HUES64 (cell line): ENCODE data around the gene BSND.

ENCODE experiments used
- H3K27ac ChIP-seq: 2 replicates; pipeline ENCODE4 v1.7.0; 2013; ENCODE audit warnings: low read depth, low read length, inconsistent platforms
- H3K27me3 ChIP-seq: 2 replicates; pipeline ENCODE4 v1.6.1; 2013; ENCODE audit warnings: mild to moderate bottlenecking, low read length; ENCODE audit not compliant: insufficient read depth
- H3K36me3 ChIP-seq: 2 replicates; pipeline ENCODE4 v1.6.1; 2013; ENCODE audit warnings: mild to moderate bottlenecking, low read length; ENCODE audit not compliant: insufficient read depth
- H3K4me1 ChIP-seq: 2 replicates; pipeline ENCODE4 v1.6.1; 2013; ENCODE audit warnings: mild to moderate bottlenecking, low read length, moderate library complexity; ENCODE audit not compliant: insufficient read depth
- H3K4me3 ChIP-seq: 2 replicates; pipeline ENCODE4 v1.5.1; 2013; ENCODE audit warnings: mild to moderate bottlenecking, low read length, moderate library complexity
- H3K9ac ChIP-seq: 2 replicates; pipeline ENCODE4 v1.6.1; 2013; ENCODE audit warnings: mild to moderate bottlenecking, low read depth, low read length
- H3K9me3 ChIP-seq: 2 replicates; pipeline ENCODE4 v1.6.1; 2013; ENCODE audit warnings: low read depth, low read length; ENCODE audit not compliant: insufficient read depth
- WGBS: fragments of 150-250, 120-280 bp; methylation state at CpG from one replicate; pipeline ENCODE4 v1.1.7; 2013; ENCODE audit warnings: missing lambda C conversion rate; 5-methylcytosine and 5-hydroxymethylcytosine counted together

The BSND gene

DNA sequence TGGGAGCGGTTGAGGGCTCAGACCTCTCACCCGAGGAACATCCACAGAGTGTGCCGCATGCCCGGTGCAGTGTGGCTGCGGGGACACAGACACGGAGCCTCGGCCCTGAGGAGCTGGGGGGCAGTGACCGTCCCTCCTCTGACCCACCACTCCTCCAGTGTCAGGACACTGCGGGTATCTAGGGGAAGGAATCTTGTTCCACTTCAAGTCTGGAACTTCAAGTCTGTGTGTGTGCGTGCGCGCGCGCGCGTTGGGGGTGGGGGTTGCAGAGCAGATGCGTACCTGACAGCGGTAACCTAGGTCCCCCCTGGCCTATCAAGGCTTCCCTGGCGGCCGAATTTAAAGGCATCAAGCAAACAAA lies 57.9 kb downstream of the BSND start:
- 95% methylated on average over 20 of the region's 20 CpGs for WGBS
- H3K27me3 ChIP-seq = no peaks in the 10 kb centered on the region
- no peak overlapping the region for H3K9ac ChIP-seq
- peaks cover 5% of the 10 kb centered on the region for H3K36me3 ChIP-seq
- H3K27ac ChIP-seq = no peak overlapping the region
- H3K4me3 ChIP-seq = no peak overlapping the region
- no peaks in the 10 kb centered on the region for H3K9me3 ChIP-seq
- no peaks in the 10 kb centered on the region for H3K4me1 ChIP-seq

DNA sequence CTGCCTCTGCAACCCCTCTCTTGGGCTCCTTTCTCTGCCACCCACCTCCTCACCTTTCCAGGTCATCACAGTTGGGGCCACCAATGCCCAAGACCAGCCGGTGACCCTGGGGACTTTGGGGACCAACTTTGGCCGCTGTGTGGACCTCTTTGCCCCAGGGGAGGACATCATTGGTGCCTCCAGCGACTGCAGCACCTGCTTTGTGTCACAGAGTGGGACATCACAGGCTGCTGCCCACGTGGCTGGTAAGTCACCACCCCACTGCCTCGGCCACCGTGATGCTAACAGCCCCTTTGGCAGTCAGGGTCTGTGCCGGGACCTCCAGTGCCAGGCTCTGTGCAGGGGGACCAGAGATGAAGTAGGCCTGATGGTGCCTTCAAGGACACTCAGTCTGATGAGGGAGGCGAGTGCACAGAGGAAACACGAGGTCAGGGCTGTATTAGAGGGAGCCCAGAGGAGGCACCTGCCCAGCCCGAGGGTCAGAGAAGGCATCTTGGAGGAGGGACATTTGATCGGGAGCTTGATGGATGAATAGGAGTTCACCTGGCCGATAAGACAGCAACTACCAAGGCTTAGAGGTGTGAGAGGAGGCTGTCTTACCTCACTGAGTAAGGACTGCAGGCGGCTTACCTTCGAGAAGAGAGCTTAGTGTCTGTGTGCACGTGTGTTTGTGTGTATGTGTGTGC lies 58.7 kb downstream of the BSND start:
- H3K9ac ChIP-seq = no peak overlapping the region

DNA sequence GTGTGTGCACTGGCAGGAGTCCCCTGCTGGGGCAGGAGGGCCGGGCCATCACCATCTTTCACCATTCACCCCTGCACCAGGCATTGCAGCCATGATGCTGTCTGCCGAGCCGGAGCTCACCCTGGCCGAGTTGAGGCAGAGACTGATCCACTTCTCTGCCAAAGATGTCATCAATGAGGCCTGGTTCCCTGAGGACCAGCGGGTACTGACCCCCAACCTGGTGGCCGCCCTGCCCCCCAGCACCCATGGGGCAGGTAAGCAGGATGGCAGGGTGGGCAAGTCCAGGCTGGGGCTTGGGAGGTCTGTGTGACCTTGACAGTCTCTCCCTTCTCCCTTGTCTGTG lies 59.2 kb downstream of the BSND start:
- Histone ChIP-seq H3K9me3 (no peaks in the 10 kb centered on the region), H3K27ac (no peak overlapping the region), H3K4me1 (no peaks in the 10 kb centered on the region), H3K36me3 (no peaks in the 10 kb centered on the region), H3K9ac (no peak overlapping the region), H3K4me3 (no peak overlapping the region), H3K27me3 (no peaks in the 10 kb centered on the region)
- 91% methylated on average over 6 of the region's 6 CpGs for WGBS

More for the DNA sequence above, 58.7 kb downstream of the BSND start:
- Histone ChIP-seq H3K36me3 (peaks cover under 1% of the 10 kb centered on the region; the same call in 1 of the 2 replicates), H3K27ac (no peak overlapping the region), H3K27me3 (no peaks in the 10 kb centered on the region), H3K9me3 (no peaks in the 10 kb centered on the region), H3K4me3 (no peak overlapping the region), H3K4me1 (no peaks in the 10 kb centered on the region)
- WGBS = 92% methylated on average over 15 of the region's 15 CpGs

DNA sequence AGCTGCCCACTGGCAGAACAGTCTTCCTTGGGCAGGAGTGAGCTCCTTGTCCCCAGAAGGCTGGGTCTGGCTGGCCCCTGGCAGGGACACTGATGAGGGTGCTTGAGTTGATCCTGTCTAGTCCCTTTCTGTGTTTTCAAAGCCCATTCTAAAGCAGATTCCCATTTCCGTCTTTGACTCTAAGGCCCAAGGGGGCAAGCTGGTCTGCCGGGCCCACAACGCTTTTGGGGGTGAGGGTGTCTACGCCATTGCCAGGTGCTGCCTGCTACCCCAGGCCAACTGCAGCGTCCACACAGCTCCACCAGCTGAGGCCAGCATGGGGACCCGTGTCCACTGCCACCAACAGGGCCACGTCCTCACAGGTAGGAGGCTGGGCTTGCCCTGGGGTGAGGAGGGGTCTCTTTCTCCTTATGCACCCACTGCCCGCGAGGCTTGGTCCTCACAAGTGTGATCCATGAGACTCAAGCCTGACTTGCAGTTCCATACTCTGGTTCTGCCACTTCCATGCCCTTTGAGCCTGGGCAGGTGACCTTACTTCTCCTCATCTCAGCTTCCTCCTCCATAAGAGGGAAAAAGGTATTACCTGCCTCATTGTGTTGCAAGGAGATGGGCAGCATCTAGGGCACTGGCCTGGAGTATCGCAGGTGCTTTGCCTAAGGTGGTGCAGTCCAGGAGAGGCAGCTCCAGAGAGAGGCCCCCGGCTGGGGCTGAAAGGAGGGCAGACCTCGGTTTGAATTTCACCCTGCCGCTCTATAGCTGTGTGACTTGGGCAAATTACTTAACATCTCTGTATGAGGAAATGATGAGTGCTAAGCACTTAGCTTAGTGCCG lies 60.8 kb downstream of the BSND start:
- no peaks in the 10 kb centered on the region for H3K27me3 ChIP-seq
- H3K4me3 ChIP-seq = no peak overlapping the region
- H3K27ac ChIP-seq = no peak overlapping the region
- no peaks in the 10 kb centered on the region for H3K4me1 ChIP-seq
- H3K9me3 ChIP-seq = no peaks in the 10 kb centered on the region
- WGBS = 89% methylated on average over 14 of the region's 14 CpGs
- no peak overlapping the region for H3K9ac ChIP-seq
- H3K36me3 ChIP-seq = no peaks in the 10 kb centered on the region

DNA sequence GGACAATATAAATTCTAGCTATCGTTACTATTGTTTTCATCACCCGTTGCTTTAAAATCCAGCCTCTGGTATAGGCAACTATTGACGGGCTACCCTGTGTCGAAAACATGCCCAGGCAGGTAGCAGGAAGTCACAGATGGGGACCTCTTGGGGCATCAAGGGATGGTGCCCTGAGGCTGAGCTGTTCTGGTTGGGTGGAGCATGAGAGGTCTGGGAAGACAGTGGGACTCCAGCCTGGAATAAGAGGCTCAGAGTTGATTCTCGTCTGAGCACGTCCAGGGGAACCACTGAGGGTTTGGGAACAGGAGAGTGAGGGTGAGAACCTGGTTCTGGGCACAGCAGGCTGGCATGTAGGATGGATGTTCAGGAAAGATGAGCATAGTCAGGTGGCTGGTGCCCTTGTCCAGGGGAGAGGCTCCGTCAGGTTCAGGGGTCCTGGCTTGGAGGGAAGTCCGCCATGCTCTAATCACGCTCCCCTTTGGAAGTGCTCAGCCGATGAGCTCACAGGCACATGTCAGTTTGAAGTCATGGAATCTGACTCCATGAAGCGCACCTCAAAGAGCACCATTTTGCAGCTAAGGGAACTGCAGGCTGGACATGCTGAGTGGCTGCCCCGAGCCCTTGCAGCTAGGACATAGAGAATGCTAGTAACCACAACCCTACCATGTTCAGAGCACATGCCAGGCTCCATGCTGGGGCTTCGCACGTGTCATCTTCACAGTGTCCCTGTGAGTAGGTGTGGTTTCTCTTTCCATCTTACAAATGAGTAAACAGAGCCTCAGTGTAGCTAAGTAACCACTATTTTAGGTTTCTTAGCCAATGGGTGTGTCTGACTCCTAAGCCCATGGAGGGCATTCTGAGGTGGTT lies 61.6 kb downstream of the BSND start:
- 96% methylated on average over 14 of the region's 14 CpGs for WGBS
- H3K36me3 ChIP-seq = 0 out of 2 replicates have a peak, but pooled peaks cover 2% of the 10 kb centered on the region
- H3K9ac ChIP-seq = no peak overlapping the region
- no peaks in the 10 kb centered on the region for H3K9me3 ChIP-seq
- no peak overlapping the region for H3K4me3 ChIP-seq
- no peak overlapping the region for H3K27ac ChIP-seq
- H3K4me1 ChIP-seq = no peaks in the 10 kb centered on the region
- no peaks in the 10 kb centered on the region for H3K27me3 ChIP-seq

DNA sequence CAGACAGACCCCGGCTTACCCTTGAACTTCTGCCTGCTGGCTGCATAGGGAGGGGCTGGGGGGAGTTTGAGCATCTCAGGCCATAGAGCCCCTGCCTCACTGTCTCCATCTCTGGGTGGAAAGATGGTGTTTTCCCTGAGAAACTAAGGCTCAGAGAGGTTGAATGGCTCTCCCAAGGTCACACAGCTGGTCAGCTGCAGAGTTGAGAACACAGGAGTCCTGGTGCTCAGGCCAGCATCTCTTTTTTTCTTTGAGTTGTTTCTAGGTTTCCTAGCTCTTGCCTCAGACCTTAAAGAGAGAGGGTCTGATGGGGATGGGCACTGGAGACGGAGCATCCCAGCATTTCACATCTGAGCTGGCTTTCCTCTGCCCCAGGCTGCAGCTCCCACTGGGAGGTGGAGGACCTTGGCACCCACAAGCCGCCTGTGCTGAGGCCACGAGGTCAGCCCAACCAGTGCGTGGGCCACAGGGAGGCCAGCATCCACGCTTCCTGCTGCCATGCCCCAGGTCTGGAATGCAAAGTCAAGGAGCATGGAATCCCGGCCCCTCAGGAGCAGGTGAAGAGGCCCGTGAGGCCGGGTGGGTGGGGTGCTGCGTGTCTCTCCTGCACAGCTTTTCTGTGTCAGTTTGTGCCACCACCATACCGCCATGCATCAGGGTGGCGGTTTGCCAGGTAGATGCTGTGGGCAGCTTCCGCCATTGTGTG lies 62.4 kb downstream of the BSND start:
- Histone ChIP-seq H3K36me3 (peaks cover 9% of the 10 kb centered on the region; the same call in 1 of the 2 replicates), H3K4me3 (no peak overlapping the region), H3K9ac (no peak overlapping the region), H3K27ac (no peak overlapping the region), H3K9me3 (no peaks in the 10 kb centered on the region), H3K27me3 (no peaks in the 10 kb centered on the region), H3K4me1 (no peaks in the 10 kb centered on the region)
- WGBS = 93% methylated on average over 13 of the region's 13 CpGs
